ENCODE data around the gene DHX8. TPM values are rescaled to one million over a fixed set of nuclear protein-coding genes. Genes with fewer than 3 reads are reported as not detected.

Gene DHX8
- total and polyA plus RNA-seq, 2 of the 8 experiments (the other 6 are each of a cell fraction or from before 2014, with no cell fraction given): 30.5 to 59.4 TPM

DNA sequence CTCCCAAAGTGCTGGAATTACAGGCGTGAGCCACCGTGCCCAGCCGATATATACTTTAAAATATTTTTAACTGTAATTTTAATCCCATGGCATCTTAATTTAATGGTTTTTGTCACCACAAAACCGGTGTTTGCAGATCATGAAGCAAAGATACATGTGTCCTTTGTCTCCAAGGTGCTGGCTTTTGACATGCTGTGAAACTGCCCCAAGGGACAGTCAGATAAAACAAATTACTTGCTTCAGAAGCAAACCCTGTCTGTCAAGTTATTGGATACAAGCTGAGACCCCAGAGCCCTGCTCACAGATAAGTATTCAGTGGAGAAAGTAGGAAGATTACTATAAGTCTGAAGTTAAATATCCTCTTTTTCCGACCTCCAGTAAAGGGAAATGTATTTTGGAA lies 45.1 kb upstream of the DHX8 start:
- no peak overlapping the region for H2BK12ac ChIP-seq (ENCODE audit: low read depth, low read length)
- CTCF ChIA-PET (ENCODE audit: partially characterized antibody): interaction anchor here (0.5 to 3.0 kb wide), 5 partner anchors 10 to 234 kb away, joined by 3 to 10 read pairs (median 4); partner anchors contain the start of gene DHX8
- DNase-seq (ENCODE audit: low read depth in 1 of 2, low spot score in 2 of 2) (no peak), FAIRE-seq (no peak)
- H4K20me1 ChIP-seq (replicated peaks in 1 of 2; ENCODE audit: control insufficient read depth in 1 of 2, insufficient read depth in 2 of 2, low read length in 2 of 2): no peaks in the 10 kb centered on the region
- H2BK20ac ChIP-seq (ENCODE audit: low read length): no peak overlapping the region
- no peak overlapping the region for H4K8ac ChIP-seq (ENCODE audit: extremely low read depth, insufficient read depth, low read length)
- H3K9me3 ChIP-seq (ENCODE audit: insufficient read depth in 2 of 2, low read depth in 1 of 2, low read length in 1 of 2): no peaks in the 10 kb centered on the region
- no peaks in the 10 kb centered on the region for H3K79me2 ChIP-seq (ENCODE audit: control insufficient read depth in 1 of 2, insufficient read depth in 2 of 2, low read length in 2 of 2)
- H4K5ac ChIP-seq (ENCODE audit: insufficient read length, low read depth, low read length): no peak overlapping the region
- no peaks in the 10 kb centered on the region for H3K36me3 ChIP-seq (ENCODE audit: control insufficient read depth in 2 of 4, insufficient read depth in 4 of 4, low read length in 3 of 4)
- no peak overlapping the region for H3K4ac ChIP-seq (replicated peaks; ENCODE audit: insufficient read length, low read depth, low read length)
- no peaks in the 10 kb centered on the region for H3K79me1 ChIP-seq (ENCODE audit: low read depth, low read length)
- H3K18ac ChIP-seq (ENCODE audit: extremely low read depth, low read length): no peak overlapping the region
- H3K4me1 ChIP-seq (replicated peaks in 1 of 4; ENCODE audit: control insufficient read depth in 3 of 4, insufficient read depth in 4 of 4, low read length in 3 of 4): peaks cover 0 to 2% (median 0%) of the 10 kb centered on the region in 4 experiments; a peak in 3 of 7 replicates
- no peak overlapping the region for H2AK5ac ChIP-seq (ENCODE audit: low read depth, low read length)
- WGBS, 2 experiments (ENCODE audit: extremely low coverage in 1 of 2, insufficient coverage in 1 of 2, insufficient read length in 1 of 2, insufficient replicate concordance in 2 of 2, low coverage in 1 of 2, low lambda C conversion rate in 2 of 2, missing lambda C conversion rate in 1 of 2): 87% methylated on average over 5 of the region's 5 CpGs; no CpG with 5 or more reads in 1 of the 2 experiments
- no peak overlapping the region for H3K23ac ChIP-seq (ENCODE audit: insufficient read length)
- no peak overlapping the region for H3K14ac ChIP-seq (ENCODE audit: insufficient read length)
- POLR2A ChIA-PET (ENCODE audit: partially characterized antibody): interaction anchor here (2.4 kb wide), 1 partner anchor 70 kb away, joined by 10 read pairs; no protein-coding TSS in a partner anchor
- H3K4me2 ChIP-seq (ENCODE audit: insufficient read depth in 1 of 2, low read depth in 2 of 2, low read length in 2 of 2): no peak overlapping the region
- no peak overlapping the region for H3K4me3 ChIP-seq (ENCODE audit: extremely low read depth in 1 of 4, insufficient read depth in 2 of 4, low read depth in 3 of 4, low read length in 4 of 4)
- H3K27me3 ChIP-seq (replicated peaks in 1 of 4; ENCODE audit: control insufficient read depth in 3 of 4, extremely low read depth in 1 of 4, insufficient read depth in 3 of 4, low read length in 3 of 4): no peaks in the 10 kb centered on the region
- H3K9ac ChIP-seq (replicated peaks in 1 of 4; ENCODE audit: extremely low read depth in 1 of 4, low read depth in 3 of 4, low read length in 3 of 4): no peak overlapping the region
- H2BK120ac ChIP-seq (replicated peaks; ENCODE audit: low read depth, low read length): no peak overlapping the region
- H3K23me2 ChIP-seq (ENCODE audit: low read depth, low read length): no peaks in the 10 kb centered on the region
- H3K56ac ChIP-seq (replicated peaks; ENCODE audit: insufficient read length, low read depth, low read length): no peak overlapping the region
- no peak overlapping the region for H2BK5ac ChIP-seq (ENCODE audit: low read depth, low read length)
- TF ChIP-seq CTBP2 (IDR thresholded peaks at IDR 0.05; ENCODE audit: borderline replicate concordance, insufficient read depth, insufficient read length, low read length) (no peak), YY1 (IDR thresholded peaks at IDR 0.05; ENCODE audit: low read depth, low read length) (no peak), EGR1 (IDR thresholded peaks at IDR 0.05; ENCODE audit: borderline replicate concordance, low read depth, low read length) (no peak), JUN (IDR thresholded peaks at IDR 0.05; ENCODE audit: low read depth, low read length) (no peak), RXRA (IDR thresholded peaks at IDR 0.05; ENCODE audit: insufficient read depth, low read depth, low read length) (no peak), TBP (IDR thresholded peaks at IDR 0.05; ENCODE audit: low read depth, low read length) (no peak)
- TF ChIP-seq, protein P1, sequence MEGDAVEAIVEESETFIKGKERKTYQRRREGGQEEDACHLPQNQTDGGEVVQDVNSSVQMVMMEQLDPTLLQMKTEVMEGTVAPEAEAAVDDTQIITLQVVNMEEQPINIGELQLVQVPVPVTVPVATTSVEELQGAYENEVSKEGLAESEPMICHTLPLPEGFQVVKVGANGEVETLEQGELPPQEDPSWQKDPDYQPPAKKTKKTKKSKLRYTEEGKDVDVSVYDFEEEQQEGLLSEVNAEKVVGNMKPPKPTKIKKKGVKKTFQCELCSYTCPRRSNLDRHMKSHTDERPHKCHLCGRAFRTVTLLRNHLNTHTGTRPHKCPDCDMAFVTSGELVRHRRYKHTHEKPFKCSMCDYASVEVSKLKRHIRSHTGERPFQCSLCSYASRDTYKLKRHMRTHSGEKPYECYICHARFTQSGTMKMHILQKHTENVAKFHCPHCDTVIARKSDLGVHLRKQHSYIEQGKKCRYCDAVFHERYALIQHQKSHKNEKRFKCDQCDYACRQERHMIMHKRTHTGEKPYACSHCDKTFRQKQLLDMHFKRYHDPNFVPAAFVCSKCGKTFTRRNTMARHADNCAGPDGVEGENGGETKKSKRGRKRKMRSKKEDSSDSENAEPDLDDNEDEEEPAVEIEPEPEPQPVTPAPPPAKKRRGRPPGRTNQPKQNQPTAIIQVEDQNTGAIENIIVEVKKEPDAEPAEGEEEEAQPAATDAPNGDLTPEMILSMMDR (IDR thresholded peaks at IDR 0.05; ENCODE audit: control extremely low read depth in 1 of 3, insufficient read depth in 1 of 3, low read depth in 1 of 3, low read length in 3 of 3): no peak
- TF ChIP-seq, protein P2, sequence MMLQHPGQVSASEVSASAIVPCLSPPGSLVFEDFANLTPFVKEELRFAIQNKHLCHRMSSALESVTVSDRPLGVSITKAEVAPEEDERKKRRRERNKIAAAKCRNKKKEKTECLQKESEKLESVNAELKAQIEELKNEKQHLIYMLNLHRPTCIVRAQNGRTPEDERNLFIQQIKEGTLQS (IDR thresholded peaks at IDR 0.05; ENCODE audit: insufficient read depth, low read depth, low read length): no peak
- H2AFZ ChIP-seq (ENCODE audit: low read length): no peak overlapping the region; the same call in 1 of the 2 replicates
- no peak overlapping the region for H3K27ac ChIP-seq (ENCODE audit: low read depth, low read length)
- no peak overlapping the region for H4K91ac ChIP-seq (replicated peaks; ENCODE audit: insufficient read length, low read length)
- no peak overlapping the region for H2BK15ac ChIP-seq (ENCODE audit: low read length)

Measured in H1 (cell line).